CMK (cell line): ENCODE data around the gene LIPI.
"Not testable (repeated sequence)": the region's sequence is repeated elsewhere in the genome, so short reads cannot be mapped to it uniquely, and the experiment has no call there.

Experiments used
- DNase-seq: peaks from one replicate; pipeline ENCODE4 v3.0.0-alpha.2; 2010; ENCODE audit warnings: low read depth

The LIPI gene

GRCh38 chr21:14116080-14116481 is 94.7 kb downstream of the LIPI start:
- no peak for DNase-seq

GRCh38 chr21:14115646-14116045 is 95.1 kb downstream of the LIPI start:
- no peak for DNase-seq

GRCh38 chr21:14114251-14114650 is 96.5 kb downstream of the LIPI start:
- no peak for DNase-seq

GRCh38 chr21:14104564-14104963 is 106.2 kb downstream of the LIPI start:
- not testable (repeated sequence) for DNase-seq

GRCh38 chr21:14099570-14099969 is 111.2 kb downstream of the LIPI start:
- DNase-seq = no peak

- DNase-seq = no peak
Measured at GRCh38 chr21:14097881-14098499, 112.8 kb downstream of the LIPI start.

- DNase-seq = no peak
Measured at GRCh38 chr21:14096577-14096976, 114.2 kb downstream of the LIPI start.

DNA sequence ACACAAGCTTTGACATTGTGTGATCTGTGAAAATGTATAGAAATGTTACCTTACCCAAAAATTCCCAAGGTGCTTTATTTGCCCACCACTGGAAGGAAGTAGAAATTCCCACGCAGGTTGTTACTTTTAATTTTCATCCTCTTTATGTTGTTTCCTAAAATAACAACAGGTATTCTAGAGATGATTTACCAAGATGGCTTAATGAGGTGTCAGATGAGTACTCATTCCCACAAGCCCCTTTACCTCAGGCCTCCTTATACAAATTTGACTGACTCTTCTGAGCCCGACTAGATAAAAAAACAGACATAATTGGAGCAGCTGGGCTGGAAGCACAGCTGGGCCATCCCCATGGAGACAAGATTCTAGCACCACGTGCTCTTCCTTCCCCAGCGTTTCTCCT is 114.6 kb downstream of the LIPI start:
- no peak for DNase-seq

- DNase-seq = no peak
Measured at GRCh38 chr21:14095056-14095455, 115.7 kb downstream of the LIPI start.

GRCh38 chr21:14092834-14093560 is 117.8 kb downstream of the LIPI start:
- DNase-seq = no peak

GRCh38 chr21:14090184-14090583 is 120.6 kb downstream of the LIPI start:
- not testable (repeated sequence) for DNase-seq

DNA sequence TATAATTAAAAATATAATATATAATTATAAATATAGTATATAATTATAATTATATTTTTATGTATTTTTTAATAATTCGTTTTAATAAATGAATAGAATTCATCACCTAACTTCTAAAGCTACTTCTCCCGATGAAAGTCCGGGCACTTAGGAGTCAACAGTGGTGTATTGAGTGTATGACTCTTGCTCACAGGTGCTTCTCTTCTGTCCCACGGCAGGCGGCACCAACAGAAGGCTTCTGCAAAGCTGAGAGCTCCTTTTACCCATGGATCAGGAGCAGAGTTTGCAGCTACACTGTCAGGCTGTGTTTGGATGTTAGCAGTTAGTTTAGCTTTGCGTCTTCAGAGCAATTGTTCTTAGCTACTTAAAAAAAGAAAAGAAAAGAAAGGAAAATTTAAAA is 122.4 kb downstream of the LIPI start:
- no peak for DNase-seq

DNA sequence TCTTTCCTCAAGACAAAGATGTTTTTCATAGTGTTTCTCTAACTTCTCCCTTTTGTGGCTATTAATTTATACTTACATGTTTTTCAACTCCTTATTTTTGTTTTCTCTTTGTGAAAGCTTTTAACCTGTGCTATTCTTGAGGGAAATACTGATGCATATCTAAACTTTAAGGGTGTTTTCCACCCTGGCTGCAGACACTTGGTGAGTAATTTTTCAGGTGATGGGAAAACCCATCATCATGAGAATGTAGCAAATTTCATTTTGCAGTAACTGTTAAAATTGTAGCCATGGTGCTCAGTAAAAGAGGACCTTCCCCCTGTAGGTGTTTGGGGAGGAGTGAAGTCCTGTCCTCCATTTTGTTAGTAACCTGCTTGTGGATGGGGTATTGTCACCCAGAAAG is 124.2 kb downstream of the LIPI start:
- no peak for DNase-seq

DNA sequence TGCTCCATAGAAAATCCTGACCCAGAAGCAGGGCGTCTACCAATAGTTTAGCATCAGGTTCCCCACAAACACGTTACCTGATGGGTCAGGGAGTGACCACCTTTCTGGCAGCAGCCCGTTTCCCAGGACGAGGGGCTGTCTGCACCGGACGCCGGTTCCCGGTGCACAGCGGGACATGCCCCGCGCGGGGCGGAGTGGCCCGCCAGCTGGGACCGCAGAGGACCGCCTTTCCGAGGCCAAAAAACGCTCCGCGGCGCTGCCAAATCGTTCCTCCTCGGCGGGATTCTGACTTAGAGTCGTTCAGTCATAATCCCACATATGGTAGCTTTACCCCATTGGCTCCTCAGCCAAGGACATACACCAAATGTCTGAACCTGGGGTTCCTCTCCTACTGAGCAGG is 126.1 kb downstream of the LIPI start:
- DNase-seq = no peak

DNA sequence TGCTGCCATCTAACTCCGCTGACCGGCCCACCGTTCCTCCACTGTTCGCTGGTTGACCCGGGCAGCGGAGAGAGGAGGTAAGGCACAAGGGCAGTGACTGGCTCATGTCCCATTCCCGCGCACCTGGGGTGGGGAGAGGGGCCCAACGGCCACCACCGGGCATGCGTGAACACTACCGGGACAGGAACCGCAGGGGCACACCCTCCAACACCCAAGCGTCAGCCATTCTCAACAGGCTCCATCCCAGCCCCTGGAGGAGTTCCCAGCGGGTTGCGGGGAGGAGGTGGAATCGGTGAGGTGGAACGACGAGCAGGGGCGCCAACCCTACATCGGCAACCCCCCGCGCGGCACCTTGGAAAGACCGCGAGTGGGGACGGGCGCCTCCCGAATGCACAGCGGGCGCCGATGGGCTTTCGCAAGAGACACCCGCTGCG is 126.7 kb downstream of the LIPI start:
- DNase-seq = no peak

DNA sequence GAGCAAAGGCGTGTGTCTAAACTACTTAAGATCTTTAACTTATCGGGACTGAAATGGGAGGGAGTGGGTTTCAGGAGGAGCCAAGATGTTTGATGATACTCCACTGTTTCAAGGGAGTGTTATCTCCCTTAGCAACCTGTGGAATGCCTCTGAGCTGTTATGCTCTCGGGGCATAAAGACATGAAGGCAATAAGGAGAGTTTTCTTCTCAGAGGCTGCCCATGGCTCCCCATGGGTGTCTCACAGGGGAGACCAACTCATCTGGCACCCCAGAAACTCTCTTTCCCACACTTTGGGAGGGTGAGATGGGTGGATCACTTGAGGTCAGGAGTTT is 130.0 kb downstream of the LIPI start:
- no peak for DNase-seq

GRCh38 chr21:14080040-14080763 is 130.6 kb downstream of the LIPI start:
- no peak for DNase-seq

DNA sequence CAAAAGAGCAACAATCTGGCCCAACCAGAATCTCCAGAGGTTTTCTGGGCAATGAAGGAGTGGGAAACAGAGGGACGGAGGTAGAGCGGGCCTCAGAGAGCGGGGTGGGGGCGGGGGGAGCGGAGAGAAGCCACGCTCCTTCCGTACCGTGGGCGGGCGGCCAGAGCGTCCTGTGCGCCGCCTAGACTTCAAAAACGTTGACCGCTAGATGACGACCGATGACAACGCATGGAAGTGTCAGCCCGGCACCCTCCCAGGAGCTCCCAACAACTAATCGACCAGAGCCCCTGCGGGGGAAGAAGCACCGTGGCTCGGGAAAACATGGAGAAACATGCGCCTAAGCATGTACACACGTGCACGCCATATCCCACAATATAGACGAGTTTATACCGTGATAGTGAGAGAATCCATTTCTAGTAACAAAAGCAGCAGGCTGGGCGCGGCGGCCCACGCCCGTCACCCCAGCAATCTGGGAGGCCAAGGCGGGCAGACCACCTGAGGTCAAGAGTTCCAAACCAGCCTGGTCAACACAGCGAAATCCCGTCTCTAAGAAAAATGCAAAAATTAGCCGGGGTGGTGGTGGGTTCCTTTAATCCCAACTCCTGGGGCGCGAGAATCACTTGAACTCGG is 131.9 kb downstream of the LIPI start:
- DNase-seq = no peak

DNA sequence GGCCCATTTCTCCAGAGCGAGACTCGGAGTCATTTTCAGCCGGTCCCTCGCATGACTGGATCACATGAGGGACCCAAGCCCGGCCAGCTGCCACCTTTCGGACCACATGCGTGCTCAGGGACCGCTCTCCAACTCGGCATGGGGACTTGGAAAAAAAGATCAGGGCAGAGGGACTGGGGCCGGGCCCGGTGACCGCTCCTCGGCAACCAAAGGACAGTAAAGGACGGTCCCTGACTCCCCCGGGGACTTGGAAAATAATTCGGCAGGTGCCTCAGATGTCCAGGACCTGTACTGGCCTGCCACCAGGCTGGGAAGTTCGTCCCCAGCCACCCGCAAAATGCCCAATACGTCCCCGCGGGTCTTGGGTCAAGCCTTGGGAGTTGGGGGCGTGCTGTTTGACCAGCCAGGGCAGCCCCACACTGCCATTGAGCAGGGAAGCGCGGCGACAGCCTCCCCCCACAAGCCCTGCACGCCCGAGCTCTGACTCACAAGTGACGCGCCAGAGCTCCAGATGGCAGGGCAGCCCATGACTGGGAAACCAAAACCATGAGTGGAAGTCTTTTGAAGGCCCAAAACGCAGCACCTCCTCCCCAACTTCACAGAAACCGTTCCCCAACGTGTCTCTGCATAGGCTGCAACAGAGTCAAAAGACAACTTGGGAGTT is 134.5 kb downstream of the LIPI start:
- DNase-seq = no peak

GRCh38 chr21:14075346-14076142 is 135.2 kb downstream of the LIPI start:
- no peak for DNase-seq

DNA sequence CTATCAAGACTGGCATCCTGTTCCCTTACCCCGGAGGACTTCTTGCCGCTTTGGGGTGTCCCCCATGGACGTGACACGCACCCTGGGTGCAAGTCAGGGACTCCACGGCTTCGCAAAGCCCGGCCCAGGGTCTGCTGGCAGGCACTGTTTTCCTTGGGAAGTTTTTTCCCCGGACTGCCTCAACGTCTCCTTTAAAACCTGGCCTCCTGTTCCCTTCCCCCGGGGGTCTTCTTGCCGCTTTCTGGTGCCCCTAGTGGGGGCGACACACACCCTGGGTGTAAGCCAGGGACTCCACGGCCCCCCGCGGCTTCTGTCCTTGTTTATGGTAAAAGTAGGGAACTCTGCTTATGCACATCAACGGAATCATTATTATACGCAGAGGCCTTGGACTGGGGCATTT is 136.6 kb downstream of the LIPI start:
- no peak for DNase-seq

DNA sequence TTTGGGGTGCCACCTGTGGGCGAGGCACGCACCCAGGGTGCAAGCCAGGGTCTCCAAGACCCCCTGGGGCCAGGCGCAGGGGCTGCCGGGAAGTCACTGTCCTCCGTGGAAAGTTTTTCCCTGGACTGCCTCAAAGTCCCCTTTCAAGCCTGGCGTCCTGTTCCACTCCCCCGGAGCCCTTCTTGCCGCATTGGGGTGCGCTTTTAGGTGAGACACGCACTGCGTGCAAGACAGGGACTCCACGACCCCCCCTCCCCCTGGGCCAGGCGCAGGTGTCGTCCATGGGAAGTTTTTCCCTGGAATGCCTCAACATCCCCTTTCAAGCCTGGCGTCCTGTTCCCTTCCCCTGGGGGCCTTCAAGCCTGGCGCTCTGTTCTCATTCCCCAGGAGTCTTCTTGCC is 137.1 kb downstream of the LIPI start:
- no peak for DNase-seq
